Mucosa of rectum (tissue), 2 donors: Measurements from ENCODE around the gene IMMP1L.

Experiments used
- H3K27ac ChIP-seq, 2 donors: one replicate each; pipeline ENCODE4 v1.7.0; 2013; ENCODE audit warnings: inconsistent platforms in 2 of 2, low read depth in 2 of 2, low read length in 2 of 2
- H3K27me3 ChIP-seq, 2 donors: one replicate each; pipeline ENCODE4 v1.7.0; 2013; ENCODE audit warnings: low read length in 2 of 2; ENCODE audit not compliant: control insufficient read depth in 2 of 2, insufficient read depth in 2 of 2
- H3K36me3 ChIP-seq, 2 donors: one replicate each; pipeline ENCODE4 v1.7.0; 2013; ENCODE audit warnings: low read length in 2 of 2; ENCODE audit not compliant: control insufficient read depth in 2 of 2, insufficient read depth in 2 of 2
- H3K4me1 ChIP-seq, 2 donors: one replicate each; pipeline ENCODE4 v1.7.0; 2013; ENCODE audit warnings: low read length in 2 of 2, mild to moderate bottlenecking in 1 of 2; ENCODE audit not compliant: control insufficient read depth in 2 of 2, insufficient read depth in 2 of 2
- H3K4me3 ChIP-seq, 2 donors: one replicate each; pipeline ENCODE4 v1.7.0; 2013; ENCODE audit warnings: low read length in 2 of 2
- H3K9ac ChIP-seq, 2 donors: one replicate each; pipeline ENCODE4 v1.7.0; 2013; ENCODE audit warnings: low read length in 2 of 2, low read depth in 1 of 2, mild to moderate bottlenecking in 1 of 2
- H3K9me3 ChIP-seq, 2 donors: one replicate each; pipeline ENCODE4 v1.7.0; 2013; ENCODE audit warnings: low read length in 2 of 2; ENCODE audit not compliant: control insufficient read depth in 2 of 2
- donor health status: healthy.
- donor health status: Normal muscosa, but diverticular disease.

IMMP1L gene

GRCh38 chr11:31478223-31478590 is 31.2 kb downstream of the IMMP1L start:
- Histone ChIP-seq H3K27me3 (no peaks in the 10 kb centered on the region), H3K9ac (no peak overlapping the region), H3K27ac (no peak overlapping the region), H3K4me3 (no peak overlapping the region), H3K4me1 (no peaks in the 10 kb centered on the region), H3K9me3 (no peaks in the 10 kb centered on the region), H3K36me3 (no peaks in the 10 kb centered on the region)

GRCh38 chr11:31477528-31478222 is 31.7 kb downstream of the IMMP1L start:
- no peaks in the 10 kb centered on the region for H3K9me3 ChIP-seq
- H3K27me3 ChIP-seq, result no peaks in the 10 kb centered on the region
- H3K27ac ChIP-seq, result no peak overlapping the region
- no peaks in the 10 kb centered on the region for H3K4me1 ChIP-seq
- H3K36me3 ChIP-seq, result no peaks in the 10 kb centered on the region
- no peak overlapping the region for H3K9ac ChIP-seq
- H3K4me3 ChIP-seq, result no peak overlapping the region

- H3K27ac ChIP-seq, result no peak overlapping the region
- H3K27me3 ChIP-seq, result no peaks in the 10 kb centered on the region
- no peaks in the 10 kb centered on the region for H3K4me1 ChIP-seq
- H3K9ac ChIP-seq, result no peak overlapping the region
- H3K4me3 ChIP-seq, result no peak overlapping the region
- H3K36me3 ChIP-seq, result no peaks in the 10 kb centered on the region
- no peaks in the 10 kb centered on the region for H3K9me3 ChIP-seq
These were observed 35.3 kb downstream of the IMMP1L start for GRCh38 chr11:31474083-31474482.

- peaks cover 0 to 7% of the 10 kb centered on the region in 2 donors for H3K9me3 ChIP-seq
- no peak overlapping the region for H3K27ac ChIP-seq
- no peak overlapping the region for H3K9ac ChIP-seq
- no peak overlapping the region for H3K4me3 ChIP-seq
- H3K27me3 ChIP-seq, result no peaks in the 10 kb centered on the region
- no peaks in the 10 kb centered on the region for H3K4me1 ChIP-seq
- H3K36me3 ChIP-seq, result no peaks in the 10 kb centered on the region
These were observed 45.0 kb downstream of the IMMP1L start for GRCh38 chr11:31464436-31464835.

GRCh38 chr11:31455177-31455576 is 54.2 kb downstream of the IMMP1L start:
- no peaks in the 10 kb centered on the region for H3K4me1 ChIP-seq

GRCh38 chr11:31450841-31451240 is 58.6 kb downstream of the IMMP1L start:
- no peak overlapping the region for H3K27ac ChIP-seq
- H3K4me3 ChIP-seq, result no peak overlapping the region
- no peaks in the 10 kb centered on the region for H3K4me1 ChIP-seq
- no peaks in the 10 kb centered on the region for H3K9me3 ChIP-seq
- no peaks in the 10 kb centered on the region for H3K27me3 ChIP-seq
- no peaks in the 10 kb centered on the region for H3K36me3 ChIP-seq
- no peak overlapping the region for H3K9ac ChIP-seq

More at GRCh38 chr11:31455177-31455576, 54.2 kb downstream of the IMMP1L start:
- H3K27me3 ChIP-seq, result no peaks in the 10 kb centered on the region
- no peaks in the 10 kb centered on the region for H3K36me3 ChIP-seq
- H3K27ac ChIP-seq, result no peak overlapping the region
- H3K4me3 ChIP-seq, result no peak overlapping the region
- no peaks in the 10 kb centered on the region for H3K9me3 ChIP-seq
- no peak overlapping the region for H3K9ac ChIP-seq

- H3K36me3 ChIP-seq, result no peaks in the 10 kb centered on the region
- no peak overlapping the region for H3K4me3 ChIP-seq
- H3K9ac ChIP-seq, result no peak overlapping the region
- H3K4me1 ChIP-seq, result no peaks in the 10 kb centered on the region
- no peaks in the 10 kb centered on the region for H3K9me3 ChIP-seq
- H3K27ac ChIP-seq, result no peak overlapping the region
- H3K27me3 ChIP-seq, result no peaks in the 10 kb centered on the region
These were observed 60.4 kb downstream of the IMMP1L start for GRCh38 chr11:31449040-31449439.

- H3K9ac ChIP-seq, result no peak overlapping the region
- H3K36me3 ChIP-seq, result no peaks in the 10 kb centered on the region
- no peak overlapping the region for H3K4me3 ChIP-seq
- no peak overlapping the region for H3K27ac ChIP-seq
- H3K27me3 ChIP-seq, result no peaks in the 10 kb centered on the region
- no peaks in the 10 kb centered on the region for H3K9me3 ChIP-seq
- H3K4me1 ChIP-seq, result no peaks in the 10 kb centered on the region
These were observed 63.8 kb downstream of the IMMP1L start for GRCh38 chr11:31445621-31446020.

- H3K27ac ChIP-seq, result no peak overlapping the region
- H3K36me3 ChIP-seq, result no peaks in the 10 kb centered on the region
- no peak overlapping the region for H3K4me3 ChIP-seq
- H3K4me1 ChIP-seq, result no peaks in the 10 kb centered on the region
- no peak overlapping the region for H3K9ac ChIP-seq
- H3K9me3 ChIP-seq, result no peaks in the 10 kb centered on the region
- no peaks in the 10 kb centered on the region for H3K27me3 ChIP-seq
These were observed 65.6 kb downstream of the IMMP1L start for GRCh38 chr11:31443802-31444201.

GRCh38 chr11:31442086-31442485 is 67.3 kb downstream of the IMMP1L start:
- Histone ChIP-seq H3K27me3 (no peaks in the 10 kb centered on the region), H3K4me3 (no peak overlapping the region), H3K27ac (no peak overlapping the region), H3K9me3 (no peaks in the 10 kb centered on the region), H3K4me1 (no peaks in the 10 kb centered on the region), H3K36me3 (no peaks in the 10 kb centered on the region), H3K9ac (no peak overlapping the region)

GRCh38 chr11:31441296-31441695 is 68.1 kb downstream of the IMMP1L start:
- Histone ChIP-seq H3K9ac (no peak overlapping the region), H3K9me3 (no peaks in the 10 kb centered on the region), H3K27ac (no peak overlapping the region), H3K4me3 (no peak overlapping the region), H3K27me3 (no peaks in the 10 kb centered on the region), H3K4me1 (no peaks in the 10 kb centered on the region), H3K36me3 (no peaks in the 10 kb centered on the region)
